Measurements from ENCODE around the gene SEMA6B. TPM values are rescaled to one million over a fixed set of nuclear protein-coding genes. Genes with fewer than 3 reads are reported as not detected.

SEMA6B gene
- total RNA-seq, 6 experiments from 2014 or later = 0.05 to 0.30 (median 0.21) TPM

- Mint-ChIP-seq H3K4me1 (ENCODE audit: low read depth) (no peaks in the 10 kb centered on the region), H3K9me3 (no peaks in the 10 kb centered on the region), H3K27ac (no peak overlapping the region), H3K36me3 (ENCODE audit: low read depth) (no peaks in the 10 kb centered on the region), H3K4me3 (no peak overlapping the region), H3K27me3 (ENCODE audit: insufficient read depth) (peaks cover 12% of the 10 kb centered on the region)
- no peak for DNase-seq
- TF ChIP-seq CTCF (IDR thresholded peaks at IDR 0.05) = no peak
Observed at GRCh38 chr19:4602173-4602788, 42.8 kb upstream of the SEMA6B start.

- Mint-ChIP-seq H3K36me3 (ENCODE audit: low read depth) (no peaks in the 10 kb centered on the region), H3K4me3 (no peak overlapping the region), H3K4me1 (ENCODE audit: low read depth) (no peaks in the 10 kb centered on the region), H3K27me3 (ENCODE audit: insufficient read depth) (peaks cover 12% of the 10 kb centered on the region), H3K9me3 (no peaks in the 10 kb centered on the region), H3K27ac (no peak overlapping the region)
- DNase-seq = no peak
- TF ChIP-seq CTCF (IDR thresholded peaks at IDR 0.05) = no peak
Observed at GRCh38 chr19:4600893-4601292, 41.4 kb upstream of the SEMA6B start.

- no peaks in the 10 kb centered on the region for H3K4me1 Mint-ChIP-seq (ENCODE audit: low read depth)
- H3K36me3 Mint-ChIP-seq (ENCODE audit: low read depth) = no peaks in the 10 kb centered on the region
- peaks cover 12% of the 10 kb centered on the region for H3K27me3 Mint-ChIP-seq (ENCODE audit: insufficient read depth)
- TF ChIP-seq CTCF (IDR thresholded peaks at IDR 0.05) = no peak
- H3K9me3 Mint-ChIP-seq = no peaks in the 10 kb centered on the region
- no peak overlapping the region for H3K4me3 Mint-ChIP-seq
- DNase-seq = no peak
- H3K27ac Mint-ChIP-seq = no peak overlapping the region
Observed at GRCh38 chr19:4600082-4600481, 40.6 kb upstream of the SEMA6B start.

GRCh38 chr19:4598712-4599111 is 39.2 kb upstream of the SEMA6B start:
- H3K4me1 Mint-ChIP-seq (ENCODE audit: low read depth) = peaks cover 6% of the 10 kb centered on the region; the same call in 1 of the 2 replicates
- H3K4me3 Mint-ChIP-seq = no peak overlapping the region
- no peak overlapping the region for H3K27ac Mint-ChIP-seq
- H3K27me3 Mint-ChIP-seq (ENCODE audit: insufficient read depth) = peaks cover 12% of the 10 kb centered on the region
- DNase-seq = no peak
- no peaks in the 10 kb centered on the region for H3K36me3 Mint-ChIP-seq (ENCODE audit: low read depth)
- no peak for TF ChIP-seq CTCF (IDR thresholded peaks at IDR 0.05)
- no peaks in the 10 kb centered on the region for H3K9me3 Mint-ChIP-seq

- H3K9me3 Mint-ChIP-seq = no peaks in the 10 kb centered on the region
- no peak overlapping the region for H3K27ac Mint-ChIP-seq
- peaks cover 12% of the 10 kb centered on the region for H3K27me3 Mint-ChIP-seq (ENCODE audit: insufficient read depth)
- no peak for TF ChIP-seq CTCF (IDR thresholded peaks at IDR 0.05)
- no peaks in the 10 kb centered on the region for H3K36me3 Mint-ChIP-seq (ENCODE audit: low read depth)
- no peak overlapping the region for H3K4me3 Mint-ChIP-seq
- H3K4me1 Mint-ChIP-seq (ENCODE audit: low read depth) = peaks cover 6% of the 10 kb centered on the region; the same call in 1 of the 2 replicates
- DNase-seq = no peak
Observed at GRCh38 chr19:4597975-4598671, 38.6 kb upstream of the SEMA6B start.

All from HFFc6 (cell line).